NCI-H526 (cell line): ENCODE data around the gene RASSF5.
A peak's percentile ranks its signal among the peaks of the same experiment; 100 is the strongest.
"Not testable (repeated sequence)": the region's sequence is repeated elsewhere in the genome, so short reads cannot be mapped to it uniquely, and the experiment has no call there.

Experiments used
- DNase-seq, 2 experiments: peaks; one replicate each; lab custom pipeline; 2025; lab: John Stamatoyannopoulos, UW

RASSF5 gene

DNA sequence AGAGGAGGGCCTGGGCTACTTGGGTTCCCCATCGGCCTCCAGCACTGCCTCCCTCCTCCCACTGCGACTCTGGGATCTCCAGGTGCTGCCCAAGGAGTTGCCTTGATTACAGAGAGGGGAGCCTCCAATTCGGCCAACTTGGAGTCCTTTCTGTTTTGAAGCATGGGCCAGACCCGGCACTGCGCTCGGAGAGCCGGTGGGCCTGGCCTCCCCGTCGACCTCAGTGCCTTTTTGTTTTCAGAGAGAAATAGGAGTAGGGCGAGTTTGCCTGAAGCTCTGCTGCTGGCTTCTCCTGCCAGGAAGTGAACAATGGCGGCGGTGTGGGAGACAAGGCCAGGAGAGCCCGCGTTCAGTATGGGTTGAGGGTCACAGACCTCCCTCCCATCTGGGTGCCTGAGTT is 80.6 kb downstream of the RASSF5 start:
- no peak for DNase-seq

DNA sequence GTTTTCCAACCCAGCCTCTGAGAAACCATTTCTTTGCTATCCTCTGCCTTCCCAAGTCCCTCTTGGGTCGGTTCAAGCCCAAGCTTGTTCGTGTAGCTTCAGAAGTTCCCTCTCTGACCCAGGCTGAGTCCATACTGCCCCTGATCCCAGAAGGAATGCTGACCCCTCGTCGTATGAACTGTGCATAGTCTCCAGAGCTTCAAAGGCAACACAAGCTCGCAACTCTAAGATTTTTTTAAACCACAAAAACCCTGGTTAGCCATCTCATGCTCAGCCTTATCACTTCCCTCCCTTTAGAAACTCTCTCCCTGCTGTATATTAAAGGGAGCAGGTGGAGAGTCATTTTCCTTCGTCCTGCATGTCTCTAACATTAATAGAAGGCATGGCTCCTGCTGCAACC is 81.2 kb downstream of the RASSF5 start:
- no peak for DNase-seq

DNA sequence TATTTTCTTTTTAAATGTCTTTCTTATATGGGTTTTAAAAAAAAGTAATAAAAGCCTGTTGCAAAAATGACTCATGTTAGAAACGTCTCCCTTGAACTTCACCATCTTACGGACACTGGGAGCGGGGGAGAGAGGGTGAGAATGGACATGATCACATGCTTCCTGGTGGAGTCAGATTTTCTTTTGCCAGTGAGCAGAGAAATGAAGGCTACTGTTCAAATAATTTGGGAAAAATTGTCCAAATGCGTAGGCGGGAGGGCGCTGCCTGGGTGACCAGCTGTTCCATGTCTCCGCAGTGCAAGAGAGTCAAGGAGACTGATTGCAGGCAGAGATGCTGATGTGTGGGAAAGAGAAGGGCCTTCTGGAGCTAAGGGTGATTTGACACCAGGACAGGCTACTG is 81.9 kb downstream of the RASSF5 start:
- no peak for DNase-seq

- DNase-seq, result no peak
These were observed 82.9 kb downstream of the RASSF5 start for GRCh38 chr1:206590025-206590758.

DNA sequence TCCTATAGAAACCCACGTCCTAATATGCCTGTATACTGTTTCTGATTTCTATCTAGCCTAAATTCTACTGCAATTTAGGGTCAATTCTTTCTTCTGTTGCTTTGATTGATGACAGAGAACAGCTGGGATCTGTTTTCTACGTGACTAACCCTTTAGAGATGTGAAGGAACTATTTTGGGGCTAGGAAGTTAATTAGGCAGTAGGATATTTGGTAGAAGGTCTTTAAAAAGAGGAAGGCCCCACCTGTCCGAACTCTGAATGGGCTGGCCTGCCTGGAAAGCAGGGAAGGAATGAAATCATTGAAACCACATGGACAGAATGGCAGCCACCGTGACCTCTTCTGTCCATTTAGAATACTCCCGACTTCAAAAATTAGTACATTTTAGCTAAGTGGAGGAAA is 83.9 kb downstream of the RASSF5 start:
- DNase-seq, result no peak

- no peak for DNase-seq
These were observed 84.4 kb downstream of the RASSF5 start for GRCh38 chr1:206591696-206592095.

DNA sequence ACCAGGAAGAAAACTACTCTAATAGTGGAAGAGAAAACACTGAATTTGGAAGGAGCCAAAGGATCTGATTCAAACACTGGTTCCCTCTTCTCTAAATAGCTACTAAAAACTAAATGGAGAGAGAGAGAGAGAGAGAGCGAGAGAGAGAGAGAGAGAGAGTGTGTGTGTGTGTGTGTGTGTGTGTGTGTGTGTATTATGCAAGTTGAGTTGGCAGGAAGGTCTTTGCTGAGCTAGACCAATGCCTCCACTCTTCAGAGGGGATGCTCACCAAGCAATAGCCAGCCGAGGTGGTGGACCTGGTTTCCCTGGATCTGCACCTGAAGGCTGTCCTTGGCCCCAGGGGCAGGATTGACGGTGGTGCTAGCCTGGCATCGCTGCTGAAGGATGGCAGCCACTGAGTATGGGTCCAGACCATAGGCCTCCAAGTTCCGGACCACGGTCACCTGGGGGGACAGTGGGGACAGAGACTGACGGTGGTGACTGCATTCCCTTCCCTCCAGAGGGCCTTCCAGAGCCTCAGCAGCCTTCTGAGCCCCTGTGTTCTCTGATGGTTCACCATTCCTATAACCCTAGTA is 86.1 kb downstream of the RASSF5 start:
- no peak for DNase-seq

DNA sequence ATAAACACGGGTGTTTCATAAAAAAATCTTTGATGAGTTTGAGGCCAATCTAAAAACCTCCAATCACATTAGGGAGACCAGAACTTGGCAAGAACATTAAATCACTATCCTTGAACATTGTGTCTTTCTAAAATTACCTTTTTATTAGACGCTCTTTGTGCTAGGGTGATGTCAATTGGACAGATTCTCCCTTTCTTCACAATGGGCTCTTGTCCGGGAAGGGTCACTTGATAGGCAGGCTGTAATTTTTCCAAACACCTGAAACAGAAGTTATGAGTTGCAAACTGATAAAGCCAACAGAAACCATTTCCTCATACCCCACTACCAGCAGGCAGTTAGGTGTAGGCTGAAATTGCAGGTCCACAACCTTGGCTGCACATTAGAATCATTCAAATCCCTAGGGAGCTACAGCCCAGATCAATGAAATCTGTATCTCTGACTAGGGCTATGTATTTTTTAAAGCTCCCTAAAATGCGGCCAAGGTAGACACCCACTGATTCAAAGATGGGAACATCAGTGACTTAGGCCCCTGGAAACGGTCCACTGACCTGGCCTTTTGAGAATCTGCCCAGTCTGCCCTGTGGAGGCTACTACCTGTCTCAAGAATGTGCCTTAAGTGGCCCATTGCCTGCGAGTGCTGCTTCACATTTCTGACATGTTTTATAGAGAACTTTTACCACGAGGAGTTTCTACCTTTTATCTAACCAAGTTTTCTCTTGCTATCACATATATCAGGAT is 88.4 kb downstream of the RASSF5 start:
- no peak for DNase-seq

GRCh38 chr1:206596319-206596666 is 89.0 kb downstream of the RASSF5 start:
- no peak for DNase-seq

GRCh38 chr1:206600527-206600926 is 93.2 kb downstream of the RASSF5 start:
- DNase-seq, result no peak

DNA sequence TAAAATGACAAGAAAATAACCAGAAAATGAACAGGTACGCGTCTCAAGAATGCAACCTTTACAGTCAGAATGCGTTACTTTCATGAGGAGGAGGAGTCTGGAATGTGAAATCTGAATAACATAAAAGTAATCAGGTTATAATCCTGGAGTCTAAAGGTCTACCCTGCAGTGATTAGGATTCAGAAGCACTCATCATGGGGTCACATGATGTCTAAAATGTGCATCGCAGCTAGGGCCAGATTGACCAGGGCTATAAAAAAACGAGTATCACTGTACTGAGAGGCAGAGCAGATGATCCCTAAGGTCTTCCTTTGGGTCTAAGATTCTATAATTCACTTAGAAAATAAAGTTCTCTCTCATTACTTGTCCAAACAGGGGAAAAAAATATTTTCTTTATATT is 97.5 kb downstream of the RASSF5 start:
- DNase-seq, result no peak

GRCh38 chr1:206606867-206607266 is 99.5 kb downstream of the RASSF5 start:
- DNase-seq, result peak; percentile 7 to 31

- peak in 1 of 2 experiments; percentile 42 for DNase-seq
These were observed 100.9 kb downstream of the RASSF5 start for GRCh38 chr1:206608108-206608698.

DNA sequence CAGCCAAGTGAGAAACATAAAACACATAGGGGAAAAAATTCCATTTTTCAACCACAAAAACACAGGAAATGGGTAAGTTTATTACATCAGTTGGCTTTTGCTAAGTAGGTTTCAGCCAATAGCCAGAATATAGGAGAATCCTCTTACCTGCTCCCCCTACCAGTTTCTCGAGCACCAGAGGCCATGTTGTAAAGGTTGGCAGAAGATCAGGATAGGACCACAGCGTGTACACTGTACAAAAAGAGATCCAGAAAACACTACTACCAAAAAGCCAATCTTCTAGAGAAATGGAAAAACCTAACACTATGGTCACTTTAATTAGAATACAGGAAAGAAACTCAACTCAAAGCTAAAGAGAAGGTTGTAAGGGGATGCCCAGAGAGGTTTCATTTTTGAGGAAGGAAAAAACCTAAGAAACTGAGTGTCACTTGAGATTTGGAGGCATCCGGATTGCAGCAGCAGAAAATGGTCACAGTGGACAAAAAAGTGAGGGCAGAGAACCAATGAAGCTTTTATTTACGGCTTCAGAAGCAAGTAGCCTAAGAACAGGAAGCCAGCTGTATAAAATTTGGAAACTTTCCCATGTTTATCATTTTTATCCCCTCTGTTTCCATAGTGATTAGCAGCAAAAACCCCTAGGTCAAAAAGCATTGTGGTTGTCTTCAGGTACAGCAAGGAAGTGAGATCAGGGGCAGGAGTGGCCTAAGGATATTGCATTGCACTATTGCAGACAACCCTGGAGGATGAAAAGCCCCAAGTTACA is 102.1 kb downstream of the RASSF5 start:
- DNase-seq, result no peak

GRCh38 chr1:206612129-206612876 is 105.0 kb downstream of the RASSF5 start, which contains the start of gene EIF2D:
Gene EIF2D, minus strand, starts transcription at chr1:206612465. Its CDS starts 123 bp downstream, at chr1:206612342.
- peak; percentile 67 to 92 for DNase-seq

DNA sequence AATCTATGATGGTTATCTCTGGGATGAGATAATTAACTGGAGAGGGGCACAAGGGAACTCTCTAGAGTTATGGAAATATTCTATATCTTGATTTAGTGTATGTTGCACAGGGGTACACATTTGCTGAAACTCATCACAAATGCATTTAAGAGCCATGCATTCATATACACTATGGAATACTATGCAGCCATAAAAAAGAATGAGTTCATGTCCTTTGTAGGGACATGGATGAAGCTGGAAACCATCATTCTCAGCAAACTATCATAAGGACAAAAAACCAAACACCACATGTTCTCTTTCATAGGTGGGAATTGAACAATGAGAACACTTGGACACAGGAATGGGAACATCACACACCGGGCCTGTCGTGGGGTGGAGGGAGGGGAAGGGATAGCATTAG is 119.1 kb downstream of the RASSF5 start:
- DNase-seq, result not testable (repeated sequence)

DNA sequence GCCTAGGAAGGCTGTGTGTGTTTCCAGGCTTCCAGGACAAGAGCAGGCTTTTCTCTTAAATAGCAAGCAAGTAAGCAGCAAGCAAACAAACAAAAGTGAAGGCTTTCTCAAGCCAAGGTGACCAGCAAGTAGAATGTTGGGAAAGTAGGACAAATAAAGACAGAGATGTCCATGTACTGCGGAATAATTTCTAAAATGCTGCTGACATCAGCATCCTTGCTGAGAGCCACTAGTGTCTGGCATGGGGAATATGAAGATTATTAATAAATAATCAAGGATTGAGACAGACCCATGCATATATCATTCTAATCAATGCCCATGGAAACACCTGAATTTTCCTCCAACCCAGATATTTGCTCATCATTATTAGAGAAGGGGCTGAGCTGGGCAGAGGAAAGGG is 121.6 kb downstream of the RASSF5 start:
- DNase-seq, result no peak

DNA sequence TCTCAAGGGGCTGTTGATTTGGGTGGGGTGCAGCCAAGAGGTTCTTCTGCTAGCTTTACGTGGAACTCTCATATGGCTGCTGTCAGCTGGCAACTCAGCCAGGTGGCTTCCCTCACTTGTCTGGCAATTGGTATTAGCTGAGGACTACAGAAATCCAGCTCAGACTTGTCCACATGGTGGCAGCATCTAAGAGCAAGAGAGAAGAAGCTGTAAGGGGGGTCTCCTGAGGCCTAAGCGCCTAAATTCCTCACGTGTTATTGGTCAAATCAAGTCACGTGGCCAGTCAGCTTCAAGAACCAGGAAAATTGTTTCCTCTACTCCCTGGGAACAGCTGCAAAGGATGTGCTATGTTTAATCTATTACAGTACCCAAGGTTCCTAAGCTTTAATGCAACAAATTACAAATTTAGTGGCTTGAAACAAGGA is 123.8 kb downstream of the RASSF5 start:
- peak; percentile 77 to 85 for DNase-seq

DNA sequence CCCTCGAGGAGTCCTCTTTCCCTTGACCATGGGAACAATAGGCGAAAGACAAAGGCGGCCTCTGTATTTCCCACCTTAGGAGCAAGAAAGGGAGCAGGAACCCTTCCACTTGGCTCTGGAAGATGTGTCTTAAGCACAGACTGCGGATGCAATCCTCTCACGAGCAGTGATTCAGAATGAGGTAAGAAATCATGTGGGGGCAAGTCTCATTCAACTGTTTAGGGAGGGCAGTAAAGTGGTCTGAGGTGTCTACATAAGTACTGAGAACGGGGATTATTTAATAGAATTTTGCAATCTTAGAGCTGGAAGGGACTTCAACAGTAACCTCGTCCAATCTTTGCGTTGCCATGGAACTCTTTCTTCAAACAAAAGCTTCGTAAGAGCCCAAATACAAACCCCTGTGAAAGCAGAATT is 126.4 kb downstream of the RASSF5 start:
- no peak for DNase-seq

DNA sequence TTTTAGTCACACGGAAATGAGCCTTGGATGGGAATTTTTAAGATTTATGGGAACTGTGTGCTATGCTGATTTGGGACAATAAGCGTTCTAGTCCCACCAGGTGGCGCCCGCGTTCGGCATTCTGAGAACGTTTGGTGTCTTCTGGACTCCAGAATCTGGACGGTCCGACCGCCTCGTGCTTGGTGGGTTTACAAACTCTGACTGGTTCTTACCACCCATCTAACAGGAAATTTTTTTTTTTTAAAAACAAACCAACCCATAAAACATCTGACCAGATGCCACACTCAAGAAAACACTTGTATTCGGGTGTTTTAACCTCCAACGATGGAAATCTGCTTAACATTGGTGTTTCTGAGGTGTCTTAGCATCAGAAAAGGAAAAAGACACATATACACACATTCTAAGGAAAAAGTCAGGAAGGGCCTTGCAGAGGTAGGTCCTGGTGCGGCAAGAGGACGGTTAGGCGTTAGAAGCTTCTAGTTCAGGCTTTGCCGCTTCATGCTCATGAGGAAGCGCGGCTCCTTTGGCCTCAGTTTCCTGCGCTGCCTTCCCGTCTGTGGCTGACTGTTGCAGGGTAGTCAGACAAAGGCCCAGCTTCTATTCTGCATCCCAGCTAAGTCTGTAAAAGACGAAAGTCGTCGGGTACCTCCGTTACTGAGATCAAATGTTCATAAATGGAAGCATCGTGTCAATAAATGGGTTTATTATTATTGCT is 127.2 kb downstream of the RASSF5 start:
- peak; percentile 39 to 90 for DNase-seq
